ENCODE measurements around the gene FBXO4.
"Not testable (repeated sequence)": the region's sequence is repeated elsewhere in the genome, so short reads cannot be mapped to it uniquely, and the experiment has no call there.

FBXO4 gene

DNA sequence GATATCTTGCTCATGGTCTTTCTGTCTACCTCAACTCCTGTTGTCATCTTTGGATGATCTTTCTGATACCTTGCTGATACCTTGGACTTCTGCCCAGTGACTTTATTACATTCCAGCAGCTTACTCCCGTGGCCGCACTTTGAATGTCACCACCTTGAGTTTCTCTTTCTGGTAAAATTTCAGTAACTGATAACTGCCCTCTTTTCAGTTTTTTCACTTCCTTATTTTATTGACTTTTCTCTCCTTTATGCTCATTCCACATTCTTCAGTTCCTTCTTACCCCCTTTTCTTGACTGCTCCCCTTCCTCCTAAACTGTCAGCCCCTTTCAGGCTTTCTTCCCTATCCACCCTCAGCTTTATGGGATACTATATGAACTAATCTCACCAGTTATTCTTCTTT lies 7.0 kb upstream of the FBXO4 start:
- no peak for DNase-seq
- in situ Hi-C loops (cut with HindIII; ENCODE audit: low pct_ligation_motif_present, low pct_unique_long_range_greater_than_20kb, low sequenced_read_pairs): no loop called here

- in situ Hi-C loops (cut with HindIII; ENCODE audit: low pct_ligation_motif_present, low pct_unique_long_range_greater_than_20kb, low sequenced_read_pairs): no loop called here
- no peak for DNase-seq
Measured at GRCh38 chr5:41921166-41921565, 3.9 kb upstream of the FBXO4 start.

DNA sequence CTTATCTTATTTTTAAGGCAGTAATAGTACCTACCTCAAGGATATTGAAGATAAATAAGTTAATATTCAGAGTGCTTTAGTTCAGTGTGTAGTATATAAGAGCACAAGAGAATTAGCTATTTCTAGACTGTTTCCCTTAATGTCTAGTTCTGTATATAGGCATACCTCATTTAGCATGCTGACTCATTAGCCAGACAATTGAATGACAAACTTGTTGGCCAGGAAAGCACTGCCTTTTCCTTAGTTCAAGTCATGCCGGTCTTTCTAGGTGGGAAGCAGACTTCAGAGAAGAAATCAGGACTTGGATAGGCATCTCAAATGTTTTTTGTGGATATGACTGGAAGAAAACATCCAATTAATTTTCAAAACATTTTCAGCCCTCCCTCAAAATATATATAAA lies 3.2 kb upstream of the FBXO4 start:
- in situ Hi-C loops (cut with HindIII; ENCODE audit: low pct_ligation_motif_present, low pct_unique_long_range_greater_than_20kb, low sequenced_read_pairs): no loop called here
- DNase-seq: no peak

DNA sequence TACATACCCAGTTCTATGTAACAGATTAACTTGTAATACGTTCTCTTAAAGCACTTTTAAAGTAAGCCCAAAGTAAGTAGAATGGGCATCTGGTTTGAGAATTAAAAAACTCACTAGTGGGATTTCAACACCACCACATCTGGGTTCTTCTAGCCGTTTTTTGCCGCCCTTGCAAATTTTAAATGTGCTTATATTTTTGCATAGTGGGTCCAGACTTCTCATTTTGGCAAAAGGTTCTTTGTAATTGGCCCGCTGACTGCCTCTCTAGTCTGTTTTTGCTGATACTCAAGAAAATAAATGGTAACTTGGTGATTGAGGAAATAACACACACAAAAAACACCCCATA lies 582 bp upstream of the FBXO4 start:
- in situ Hi-C loops (cut with HindIII; ENCODE audit: low pct_ligation_motif_present, low pct_unique_long_range_greater_than_20kb, low sequenced_read_pairs): no loop called here
- DNase-seq: no peak

- DNase-seq: peak; percentile 44
- in situ Hi-C loops (cut with HindIII; ENCODE audit: low pct_ligation_motif_present, low pct_unique_long_range_greater_than_20kb, low sequenced_read_pairs): no loop called here
Measured at GRCh38 chr5:41925555-41925951, 472 bp downstream of the FBXO4 start.

GRCh38 chr5:41927604-41928003 lies 2.5 kb downstream of the FBXO4 start:
- DNase-seq: no peak

GRCh38 chr5:41929035-41929434 lies 4.0 kb downstream of the FBXO4 start:
- no peak for DNase-seq
- in situ Hi-C loops (cut with HindIII; ENCODE audit: low pct_ligation_motif_present, low pct_unique_long_range_greater_than_20kb, low sequenced_read_pairs): no loop called here

More at GRCh38 chr5:41927604-41928003, 2.5 kb downstream of the FBXO4 start:
- in situ Hi-C loops (cut with HindIII; ENCODE audit: low pct_ligation_motif_present, low pct_unique_long_range_greater_than_20kb, low sequenced_read_pairs): no loop called here

GRCh38 chr5:41932770-41933169 lies 7.7 kb downstream of the FBXO4 start:
- in situ Hi-C loops (cut with HindIII; ENCODE audit: low pct_ligation_motif_present, low pct_unique_long_range_greater_than_20kb, low sequenced_read_pairs): no loop called here

GRCh38 chr5:41935544-41935943 lies 10.5 kb downstream of the FBXO4 start:
- no peak for DNase-seq
- in situ Hi-C loops (cut with HindIII; ENCODE audit: low pct_ligation_motif_present, low pct_unique_long_range_greater_than_20kb, low sequenced_read_pairs): no loop called here

More at GRCh38 chr5:41932770-41933169, 7.7 kb downstream of the FBXO4 start:
- DNase-seq: no peak

GRCh38 chr5:41940641-41941040 lies 15.6 kb downstream of the FBXO4 start:
- in situ Hi-C loops (cut with HindIII; ENCODE audit: low pct_ligation_motif_present, low pct_unique_long_range_greater_than_20kb, low sequenced_read_pairs): no loop called here
- DNase-seq: no peak

- DNase-seq; in situ Hi-C loops (cut with HindIII; ENCODE audit: low pct_ligation_motif_present, low pct_unique_long_range_greater_than_20kb, low sequenced_read_pairs): not testable (repeated sequence)
Measured at GRCh38 chr5:41945332-41945955, 20.4 kb downstream of the FBXO4 start.

DNA sequence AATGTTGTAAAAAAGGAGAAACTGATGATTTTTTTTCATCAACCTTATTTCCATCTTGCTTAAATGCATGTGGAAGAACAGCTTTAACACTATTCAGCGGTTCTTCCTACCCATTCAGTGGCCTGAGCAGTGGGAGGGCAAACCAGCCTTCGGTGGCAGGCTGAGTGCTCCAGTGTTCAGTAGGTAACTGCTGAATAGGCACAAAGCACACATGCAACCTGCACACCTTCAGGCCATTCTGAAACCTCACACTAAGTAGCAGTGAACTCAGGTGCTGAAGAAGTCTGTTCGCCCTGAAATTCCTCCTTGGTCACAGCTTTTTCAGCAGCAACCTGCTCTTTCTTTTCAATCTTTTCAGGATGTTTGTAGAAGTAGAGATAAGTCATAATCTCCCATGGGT lies 26.1 kb downstream of the FBXO4 start:
- in situ Hi-C loops (cut with HindIII; ENCODE audit: low pct_ligation_motif_present, low pct_unique_long_range_greater_than_20kb, low sequenced_read_pairs): no loop called here
- DNase-seq: no peak

DNA sequence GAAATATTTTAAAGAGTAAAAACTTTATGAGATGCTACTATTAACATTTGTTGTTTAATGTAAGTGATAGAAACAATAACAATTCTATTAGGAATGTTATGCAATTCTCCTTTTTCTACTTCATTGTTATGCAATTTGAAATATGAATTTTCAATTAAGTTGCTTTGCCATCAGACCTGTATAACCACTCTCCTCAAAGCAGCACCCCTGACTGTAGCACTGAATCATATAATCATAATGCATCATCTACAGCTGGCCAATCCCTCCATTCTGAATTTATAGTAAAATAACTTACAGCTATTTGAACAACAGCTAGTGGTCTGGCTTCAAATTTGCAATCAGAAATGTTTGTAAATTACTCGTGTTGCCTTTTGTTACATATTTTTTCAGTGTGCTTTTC lies 29.2 kb downstream of the FBXO4 start:
- in situ Hi-C loops (cut with HindIII; ENCODE audit: low pct_ligation_motif_present, low pct_unique_long_range_greater_than_20kb, low sequenced_read_pairs): no loop called here

DNA sequence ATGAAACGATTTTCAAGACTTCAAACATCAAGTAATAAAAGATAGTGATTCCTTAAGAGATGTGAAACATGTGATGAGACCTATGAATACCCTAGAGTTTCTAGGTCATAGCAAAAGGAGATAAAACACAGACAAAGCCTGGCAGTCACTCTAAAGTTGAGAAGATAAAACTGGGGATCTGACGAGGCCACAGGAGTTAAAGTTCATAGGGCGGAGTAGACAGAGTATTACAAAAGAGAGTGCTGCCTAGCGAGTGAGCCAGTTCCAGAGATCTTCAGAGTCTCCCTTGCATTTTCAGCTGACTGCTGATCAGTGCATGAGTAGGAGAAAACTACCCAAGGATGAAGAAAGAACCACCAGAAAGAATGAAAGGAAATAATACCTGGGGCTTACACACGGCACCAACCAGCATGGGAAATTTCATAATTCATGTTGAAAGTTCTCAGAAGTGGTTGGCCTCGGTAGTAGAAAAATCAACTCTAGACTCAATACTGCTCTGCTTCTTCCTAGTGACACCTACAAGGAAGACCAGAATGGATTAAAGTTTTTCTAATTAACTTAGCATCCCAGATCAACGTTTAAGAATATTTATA lies 30.4 kb downstream of the FBXO4 start:
- in situ Hi-C loops (cut with HindIII; ENCODE audit: low pct_ligation_motif_present, low pct_unique_long_range_greater_than_20kb, low sequenced_read_pairs): no loop called here
- no peak for DNase-seq

More for the DNA sequence above, 29.2 kb downstream of the FBXO4 start:
- DNase-seq: no peak

- in situ Hi-C loops (cut with HindIII; ENCODE audit: low pct_ligation_motif_present, low pct_unique_long_range_greater_than_20kb, low sequenced_read_pairs): no loop called here
- DNase-seq: no peak
Measured at GRCh38 chr5:41956943-41957342, 31.9 kb downstream of the FBXO4 start.

GRCh38 chr5:41960481-41960880 lies 35.4 kb downstream of the FBXO4 start:
- in situ Hi-C loops (cut with HindIII; ENCODE audit: low pct_ligation_motif_present, low pct_unique_long_range_greater_than_20kb, low sequenced_read_pairs): no loop called here
- DNase-seq: no peak

- in situ Hi-C loops (cut with HindIII; ENCODE audit: low pct_ligation_motif_present, low pct_unique_long_range_greater_than_20kb, low sequenced_read_pairs): no loop called here
- DNase-seq: no peak
Measured at GRCh38 chr5:41961736-41962135, 36.7 kb downstream of the FBXO4 start.

- DNase-seq: no peak
- in situ Hi-C loops (cut with HindIII; ENCODE audit: low pct_ligation_motif_present, low pct_unique_long_range_greater_than_20kb, low sequenced_read_pairs): no loop called here
Measured at GRCh38 chr5:41962491-41962890, 37.4 kb downstream of the FBXO4 start.

- in situ Hi-C loops (cut with HindIII; ENCODE audit: low pct_ligation_motif_present, low pct_unique_long_range_greater_than_20kb, low sequenced_read_pairs): no loop called here
- peak; percentile 67 for DNase-seq
Measured at GRCh38 chr5:41966401-41967105, 41.5 kb downstream of the FBXO4 start.

GRCh38 chr5:41967401-41967800 lies 42.3 kb downstream of the FBXO4 start:
- in situ Hi-C loops (cut with HindIII; ENCODE audit: low pct_ligation_motif_present, low pct_unique_long_range_greater_than_20kb, low sequenced_read_pairs): no loop called here
- peak; percentile 84 for DNase-seq
